Neural cell (in vitro differentiated cells): Measurements from ENCODE around the gene LDB2.

ENCODE experiments used
- EP300 ChIP-seq: fragments of 450-650 bp; conservative IDR thresholded peaks from 2 replicates; pipeline ENCODE4 v1.6.1; 2014; ENCODE audit warnings: antibody characterized with exemption, mild to moderate bottlenecking, moderate library complexity; ENCODE audit not compliant: poor library complexity, severe bottlenecking
- EZH2 ChIP-seq: fragments of 200-600, 300-800 bp; shearing (Covaris generic), sonication (generic); IDR thresholded peaks from 2 replicates; pipeline ENCODE4 v1.6.1; 2014; ENCODE audit warnings: antibody characterized with exemption, low read length, borderline replicate concordance, mild to moderate bottlenecking; ENCODE audit not compliant: insufficient read depth, poor library complexity, severe bottlenecking
- POLR2AphosphoS5 ChIP-seq: IDR thresholded peaks from 2 replicates; pipeline ENCODE4 v1.6.1; 2012
- SMC3 ChIP-seq: fragments of 450-650 bp; conservative IDR thresholded peaks from 2 replicates; pipeline ENCODE4 v1.6.1; 2014; ENCODE audit warnings: antibody characterized with exemption, mild to moderate bottlenecking, moderate library complexity; ENCODE audit not compliant: poor library complexity
- TAF1 ChIP-seq: IDR thresholded peaks from 2 replicates; pipeline ENCODE4 v1.6.1; 2012; ENCODE audit warnings: low read depth
- TF ChIP-seq, protein P1 (sequence below): fragments of 450-650 bp; IDR thresholded peaks from 2 replicates; pipeline ENCODE4 v1.5.1; 2014; ENCODE audit warnings: antibody characterized with exemption, mild to moderate bottlenecking, moderate library complexity; ENCODE audit not compliant: poor library complexity, severe bottlenecking

DNA sequence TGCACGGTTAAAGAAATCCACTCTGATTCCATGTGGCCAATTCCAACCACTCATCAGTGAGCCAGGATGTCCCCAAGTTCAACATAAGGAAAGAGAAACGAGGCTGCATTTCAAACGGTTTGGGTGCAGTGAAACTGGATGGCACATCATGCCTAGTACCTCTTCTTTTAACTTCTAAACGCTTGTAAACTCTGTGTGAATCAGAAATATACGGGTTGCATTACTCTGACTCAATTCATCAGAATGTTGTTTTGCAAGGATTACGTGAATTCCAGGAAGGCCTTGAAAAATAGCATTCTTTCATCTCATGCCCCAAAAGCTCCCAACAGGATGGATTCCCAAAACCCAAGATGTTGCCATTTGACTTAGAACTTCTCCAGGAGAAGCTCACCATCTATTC is 270.4 kb downstream of the LDB2 start:
- TF ChIP-seq, protein P1, sequence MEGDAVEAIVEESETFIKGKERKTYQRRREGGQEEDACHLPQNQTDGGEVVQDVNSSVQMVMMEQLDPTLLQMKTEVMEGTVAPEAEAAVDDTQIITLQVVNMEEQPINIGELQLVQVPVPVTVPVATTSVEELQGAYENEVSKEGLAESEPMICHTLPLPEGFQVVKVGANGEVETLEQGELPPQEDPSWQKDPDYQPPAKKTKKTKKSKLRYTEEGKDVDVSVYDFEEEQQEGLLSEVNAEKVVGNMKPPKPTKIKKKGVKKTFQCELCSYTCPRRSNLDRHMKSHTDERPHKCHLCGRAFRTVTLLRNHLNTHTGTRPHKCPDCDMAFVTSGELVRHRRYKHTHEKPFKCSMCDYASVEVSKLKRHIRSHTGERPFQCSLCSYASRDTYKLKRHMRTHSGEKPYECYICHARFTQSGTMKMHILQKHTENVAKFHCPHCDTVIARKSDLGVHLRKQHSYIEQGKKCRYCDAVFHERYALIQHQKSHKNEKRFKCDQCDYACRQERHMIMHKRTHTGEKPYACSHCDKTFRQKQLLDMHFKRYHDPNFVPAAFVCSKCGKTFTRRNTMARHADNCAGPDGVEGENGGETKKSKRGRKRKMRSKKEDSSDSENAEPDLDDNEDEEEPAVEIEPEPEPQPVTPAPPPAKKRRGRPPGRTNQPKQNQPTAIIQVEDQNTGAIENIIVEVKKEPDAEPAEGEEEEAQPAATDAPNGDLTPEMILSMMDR: no peak
- TF ChIP-seq POLR2AphosphoS5: no peak
- TF ChIP-seq SMC3: no peak
- TF ChIP-seq TAF1: no peak
- TF ChIP-seq EP300: no peak
- TF ChIP-seq EZH2: no peak
